Psoas muscle (tissue), 8 donors: ENCODE results near the gene TMEM9B. TPM values are rescaled to one million over a fixed set of nuclear protein-coding genes. Genes with fewer than 3 reads are reported as not detected.
"Not testable (repeated sequence)": the region's sequence is repeated elsewhere in the genome, so short reads cannot be mapped to it uniquely, and the experiment has no call there.

ENCODE experiments used
- ATAC-seq, 4 donors: fragments of 200-7000 bp; cut with Tn5 transposase; one replicate each; pipeline ENCODE4 v1.9.1; 2020; ENCODE audit warnings: moderate library complexity in 3 of 4, mild to moderate bottlenecking in 2 of 4
- DNase-seq, 2 donors: peaks; one replicate each; pipeline ENCODE4 v3.0.0-alpha.2; 2020
- H3K27ac ChIP-seq: fragments of 200-600 bp; one replicate; pipeline ENCODE4 v1.8.0; 2022
- H3K27me3 ChIP-seq, 3 donors: fragments of 200-600 bp in 1 of 3; one replicate each; pipeline versions ENCODE4 v1.6.1 to v1.8.0; 2013 to 2022; ENCODE audit warnings: low read length in 2 of 3, mild to moderate bottlenecking in 2 of 3, moderate library complexity in 1 of 3; ENCODE audit not compliant: insufficient read depth in 3 of 3
- H3K36me3 ChIP-seq, 2 donors: fragments of 200-600 bp in 1 of 2; one replicate each; pipeline versions ENCODE4 v1.6.1 to v1.8.0; 2013 to 2022; ENCODE audit warnings: low read depth in 1 of 2, mild to moderate bottlenecking in 1 of 2, moderate library complexity in 1 of 2; ENCODE audit not compliant: insufficient read depth in 1 of 2
- H3K4me1 ChIP-seq: fragments of 200-600 bp; one replicate; pipeline ENCODE4 v1.8.0; 2022
- H3K4me3 ChIP-seq: fragments of 200-600 bp; one replicate; pipeline ENCODE4 v1.8.0; 2022; ENCODE audit warnings: mild to moderate bottlenecking
- H3K9me3 ChIP-seq: fragments of 200-600 bp; one replicate; pipeline ENCODE4 v1.8.0; 2022
- CTCF ChIP-seq: fragments of 200-600 bp; IDR thresholded peaks from one replicate; pipeline ENCODE4 v1.8.0; 2022; ENCODE audit warnings: antibody characterized with exemption
- WGBS, 3 donors: extraction: QIAGEN DNeasy Blood & Tissue Kit; methylation state at CpG; one replicate each; pipeline versions ENCODE4 v1.1.6 to v1.1.7; 2013; 5-methylcytosine and 5-hydroxymethylcytosine counted together
- intact Hi-C, 2 donors: fragments of 100-400 bp; cut with DNase I; formaldehyde crosslinking; loops; one replicate each; pipeline versions ENCODE4 v1.11.0 to v1.14.2; 2022
- polyA plus RNA-seq, 3 donors: library from polyadenylated mRNA; stranded (reverse); fragments of 200-250 nt; gene quantifications; one replicate each; pipeline ENCODE4 v1.2.3, GENCODE V29; 2013
- total RNA-seq, 4 donors: library from RNA; stranded (reverse); fragmentation: NEBNext Ultra II Directional in 2 of 4; extraction: Animal tissue kit (Norgen Biotek cat#: 25700) in 2 of 4; gene quantifications; one replicate each; pipeline versions ENCODE4 v1.2.1 to v1.2.4, GENCODE V29; 2021 to 2023
- donor health status: healthy with polysubstance abuse.
- donor health status: DM: no; HTN: no; CAD: no; lungs with moderate emphysema.
- donor health status: Bipolar disorder and iron deficiency.
- donor health status: healthy.
- donor health status: DM: yes; HTN: yes; CAD: no.
- donor health status: DM: no; HTN: no; CAD: no.
- donor health status: DM: no; HTN: no; CAD: no.
- donor health status: DM: yes; HTN: yes; CAD: no.

The TMEM9B gene
- total and polyA plus RNA-seq, 7 donors, result 32.1 to 83.4 (median 40.7) TPM

GRCh38 chr11:8942518-8943066 lies 21.6 kb downstream of the TMEM9B start, which contains the start of gene ASCL3:
ASCL3 (minus strand) TSS chr11:8943016; CDS start chr11:8938161, 4,855 bp downstream.
- DNase-seq (no peak), ATAC-seq (no peak)
- H3K4me1 ChIP-seq, result no peaks in the 10 kb centered on the region
- intact Hi-C loops, result no loop called here
- no peak for TF ChIP-seq CTCF
- peaks cover 0 to 3% (median 0%) of the 10 kb centered on the region in 3 donors for H3K27me3 ChIP-seq
- H3K36me3 ChIP-seq, result peaks cover 0 to 7% of the 10 kb centered on the region in 2 donors
- no peak within 1 kb of the TSS for H3K27ac ChIP-seq
- no peak within 1 kb of the TSS for H3K4me3 ChIP-seq
- 55 to 69% (median 66%) methylated on average over 5 of the region's 5 CpGs for WGBS, 3 donors
- no peaks in the 10 kb centered on the region for H3K9me3 ChIP-seq

GRCh38 chr11:8941341-8942103 lies 22.7 kb downstream of the TMEM9B start:
- ATAC-seq, result no peak
- Histone ChIP-seq H3K4me3 (no peak overlapping the region), H3K4me1 (no peaks in the 10 kb centered on the region), H3K36me3 (no peaks in the 10 kb centered on the region), H3K27ac (no peak overlapping the region), H3K27me3 (peaks cover 0 to 3% (median 0%) of the 10 kb centered on the region in 3 donors), H3K9me3 (no peaks in the 10 kb centered on the region)
- WGBS, 3 donors, result 65 to 68% (median 65%) methylated on average over 8 of the region's 8 CpGs
- intact Hi-C loops, result no loop called here
- no peak for DNase-seq
- TF ChIP-seq CTCF, result no peak

GRCh38 chr11:8937659-8938058 lies 26.6 kb downstream of the TMEM9B start:
- no peak for TF ChIP-seq CTCF

GRCh38 chr11:8937159-8937558 lies 27.1 kb downstream of the TMEM9B start:
- no peak overlapping the region for H3K27ac ChIP-seq
- no peaks in the 10 kb centered on the region for H3K4me1 ChIP-seq
- no peak for DNase-seq
- no peaks in the 10 kb centered on the region for H3K36me3 ChIP-seq
- no peak for TF ChIP-seq CTCF
- intact Hi-C loops, result no loop called here
- peaks cover 0 to 3% (median 0%) of the 10 kb centered on the region in 3 donors for H3K27me3 ChIP-seq
- 74 to 81% (median 79%) methylated on average over 10 of the region's 10 CpGs for WGBS, 3 donors
- H3K9me3 ChIP-seq, result no peaks in the 10 kb centered on the region
- no peak overlapping the region for H3K4me3 ChIP-seq
- no peak for ATAC-seq

More at GRCh38 chr11:8937659-8938058, 26.6 kb downstream of the TMEM9B start:
- H3K27me3 ChIP-seq, result peaks cover 0 to 3% (median 0%) of the 10 kb centered on the region in 3 donors
- no peaks in the 10 kb centered on the region for H3K4me1 ChIP-seq
- no peaks in the 10 kb centered on the region for H3K9me3 ChIP-seq
- no peak overlapping the region for H3K4me3 ChIP-seq
- WGBS, 3 donors, result 87 to 93% (median 88%) methylated on average over 14 of the region's 14 CpGs
- no peaks in the 10 kb centered on the region for H3K36me3 ChIP-seq
- DNase-seq (no peak), ATAC-seq (no peak)
- intact Hi-C loops, result no loop called here
- no peak overlapping the region for H3K27ac ChIP-seq

GRCh38 chr11:8935789-8936188 lies 28.5 kb downstream of the TMEM9B start:
- H3K36me3 ChIP-seq, H3K27me3 ChIP-seq, H3K4me1 ChIP-seq, intact Hi-C loops, H3K4me3 ChIP-seq, ATAC-seq, DNase-seq, H3K27ac ChIP-seq, H3K9me3 ChIP-seq: not testable (repeated sequence)
- WGBS, 3 donors, result 82 to 93% (median 83%) methylated on average over 2 of the region's 2 CpGs
